Smooth muscle cell (in vitro differentiated cells): ENCODE measurements around the gene MAN1A2. TPM values are rescaled to one million over a fixed set of nuclear protein-coding genes. Genes with fewer than 3 reads are reported as not detected.
A peak's percentile ranks its signal among the peaks of the same experiment; 100 is the strongest.

Source experiments
- DNase-seq: peaks from one replicate; lab custom pipeline; 2025; ENCODE audit not compliant: unreplicated experiment; lab: John Stamatoyannopoulos, UW
- H2AFZ ChIP-seq: fragments of 200-600 bp; sonication (generic); 2 replicates; pipeline ENCODE4 v1.6.0; 2016; ENCODE audit warnings: antibody characterized with exemption, low read depth, mild to moderate bottlenecking
- H3F3A ChIP-seq: fragments of 200-600 bp; sonication (generic); 2 replicates; pipeline ENCODE4 v1.6.0; 2017; ENCODE audit warnings: antibody characterized with exemption, low read depth
- H3K27ac ChIP-seq: fragments of 200-600 bp; sonication (generic); 2 replicates; pipeline ENCODE4 v1.5.1; 2016; ENCODE audit warnings: low read depth, mild to moderate bottlenecking
- H3K27me3 ChIP-seq: fragments of 200-600 bp; sonication (generic); 2 replicates; pipeline ENCODE4 v1.6.1; 2016; ENCODE audit warnings: low read depth, mild to moderate bottlenecking
- H3K36me3 ChIP-seq: fragments of 200-600 bp; sonication (generic); 2 replicates; pipeline ENCODE4 v1.5.1; 2016; ENCODE audit warnings: low read depth
- H3K4me1 ChIP-seq: fragments of 200-600 bp; sonication (generic); 2 replicates; pipeline ENCODE4 v1.5.1; 2016; ENCODE audit warnings: low read depth
- H3K4me2 ChIP-seq: fragments of 200-600 bp; sonication (generic); 2 replicates; pipeline ENCODE4 v1.6.0; 2016; ENCODE audit warnings: mild to moderate bottlenecking
- H3K4me3 ChIP-seq: fragments of 200-600 bp; sonication (generic); 2 replicates; pipeline ENCODE4 v1.5.1; 2016; ENCODE audit warnings: mild to moderate bottlenecking
- H3K79me2 ChIP-seq: fragments of 200-600 bp; sonication (generic); 2 replicates; pipeline ENCODE4 v1.6.0; 2016; ENCODE audit warnings: low read depth, mild to moderate bottlenecking
- H3K9ac ChIP-seq: fragments of 200-600 bp; sonication (generic); 2 replicates; pipeline ENCODE4 v1.6.0; 2016; ENCODE audit warnings: low read depth
- H3K9me3 ChIP-seq: fragments of 200-600 bp; sonication (generic); replicated peaks from 2 replicates; pipeline ENCODE4 v1.5.1; 2016; ENCODE audit warnings: low read depth
- H4K20me1 ChIP-seq: fragments of 200-600 bp; sonication (generic); 2 replicates; pipeline ENCODE4 v1.6.0; 2016; ENCODE audit warnings: low read depth
- WGBS: methylation state at CpG from one replicate; pipeline ENCODE4 v1.1.7; 2016; ENCODE audit warnings: low lambda C conversion rate; 5-methylcytosine and 5-hydroxymethylcytosine counted together
- polyA plus RNA-seq: library from polyadenylated mRNA; unstranded; fragments of >200 nt; fragmentation: Nextera tagmentation; extraction: Ambion mirVana; gene quantifications from 2 replicates; pipeline ENCODE4 v1.2.1, GENCODE V29; 2016
- total RNA-seq: library from RNA; depleted of rRNA; stranded (reverse); fragments of >200 nt; gene quantifications from 2 replicates; pipeline ENCODE4 v1.2.3, GENCODE V29; 2014
- TF ChIP-seq, protein P1 (sequence below): fragments of 200-600 bp; sonication (generic); IDR thresholded peaks from 2 replicates; pipeline ENCODE4 v1.5.1; 2017; ENCODE audit warnings: borderline replicate concordance, mild to moderate bottlenecking, antibody characterized with exemption; ENCODE audit not compliant: insufficient read depth, poor library complexity, severe bottlenecking

The MAN1A2 gene
- total and polyA plus RNA-seq, 2 experiments from 2014 or later = 18.2 to 48.8 TPM

DNA sequence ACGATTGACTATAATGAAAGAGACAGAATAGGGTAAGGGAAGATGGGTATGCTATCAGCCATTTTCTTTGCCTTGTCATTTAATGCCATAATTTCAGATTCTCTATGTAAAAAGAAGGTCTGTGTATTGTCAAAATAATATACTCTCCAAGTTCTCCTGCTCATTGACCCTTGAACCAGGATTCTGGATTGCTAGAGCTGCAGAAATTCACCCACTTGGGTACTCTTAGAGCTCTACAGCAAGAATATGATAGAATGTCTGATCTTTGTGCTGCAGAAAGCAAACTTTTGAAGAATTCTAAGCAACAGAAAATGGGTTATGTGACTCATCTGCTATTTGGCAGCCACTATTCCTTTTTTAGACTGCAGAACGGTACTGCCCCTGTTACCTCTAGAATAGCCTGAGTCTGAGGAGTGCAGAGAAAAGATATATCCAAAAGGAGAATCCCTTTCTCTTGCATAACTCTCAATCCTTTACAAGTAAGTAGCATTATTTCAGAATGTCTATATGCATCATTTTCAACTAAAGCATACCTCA, 160.4 kb downstream of the MAN1A2 start:
- no peaks in the 10 kb centered on the region for H3K27me3 ChIP-seq
- no peak for DNase-seq
- H3K9me3 ChIP-seq = no peaks in the 10 kb centered on the region
- H3F3A ChIP-seq = no peaks in the 10 kb centered on the region
- TF ChIP-seq, protein P1, sequence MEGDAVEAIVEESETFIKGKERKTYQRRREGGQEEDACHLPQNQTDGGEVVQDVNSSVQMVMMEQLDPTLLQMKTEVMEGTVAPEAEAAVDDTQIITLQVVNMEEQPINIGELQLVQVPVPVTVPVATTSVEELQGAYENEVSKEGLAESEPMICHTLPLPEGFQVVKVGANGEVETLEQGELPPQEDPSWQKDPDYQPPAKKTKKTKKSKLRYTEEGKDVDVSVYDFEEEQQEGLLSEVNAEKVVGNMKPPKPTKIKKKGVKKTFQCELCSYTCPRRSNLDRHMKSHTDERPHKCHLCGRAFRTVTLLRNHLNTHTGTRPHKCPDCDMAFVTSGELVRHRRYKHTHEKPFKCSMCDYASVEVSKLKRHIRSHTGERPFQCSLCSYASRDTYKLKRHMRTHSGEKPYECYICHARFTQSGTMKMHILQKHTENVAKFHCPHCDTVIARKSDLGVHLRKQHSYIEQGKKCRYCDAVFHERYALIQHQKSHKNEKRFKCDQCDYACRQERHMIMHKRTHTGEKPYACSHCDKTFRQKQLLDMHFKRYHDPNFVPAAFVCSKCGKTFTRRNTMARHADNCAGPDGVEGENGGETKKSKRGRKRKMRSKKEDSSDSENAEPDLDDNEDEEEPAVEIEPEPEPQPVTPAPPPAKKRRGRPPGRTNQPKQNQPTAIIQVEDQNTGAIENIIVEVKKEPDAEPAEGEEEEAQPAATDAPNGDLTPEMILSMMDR = no peak
- H3K36me3 ChIP-seq = peaks cover 2% of the 10 kb centered on the region
- H3K4me1 ChIP-seq = no peaks in the 10 kb centered on the region
- H3K27ac ChIP-seq = no peak overlapping the region
- H3K4me3 ChIP-seq = no peak overlapping the region
- H3K79me2 ChIP-seq = no peaks in the 10 kb centered on the region
- no peak overlapping the region for H3K9ac ChIP-seq
- no peaks in the 10 kb centered on the region for H4K20me1 ChIP-seq
- peak overlapping the region; percentile 19 for H3K4me2 ChIP-seq
- H2AFZ ChIP-seq = no peak overlapping the region
- WGBS = 50% methylated on average over 2 of the region's 2 CpGs

DNA sequence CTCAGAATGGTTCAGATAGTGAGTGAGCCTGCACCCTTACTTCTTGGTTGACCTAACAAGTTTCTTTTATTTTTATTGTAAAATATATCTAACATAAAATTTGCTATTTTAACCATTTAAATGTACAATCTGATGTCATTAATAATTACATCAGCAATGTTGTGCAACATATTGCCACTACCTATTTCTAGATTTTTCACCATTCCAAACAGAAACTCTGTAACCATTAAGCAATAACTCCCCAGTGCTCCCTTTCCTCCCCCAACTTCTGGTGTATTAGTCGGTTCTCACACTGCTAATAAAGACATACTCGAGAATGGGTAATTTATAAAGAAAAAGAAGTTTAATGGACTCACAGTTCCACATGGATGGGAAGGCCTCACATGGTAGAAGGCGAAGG, 162.4 kb downstream of the MAN1A2 start:
- 98% methylated on average over 3 of the region's 3 CpGs for WGBS
- H3F3A ChIP-seq = no peaks in the 10 kb centered on the region
- no peak overlapping the region for H3K9ac ChIP-seq
- no peak overlapping the region for H3K4me3 ChIP-seq
- DNase-seq = no peak
- no peaks in the 10 kb centered on the region for H4K20me1 ChIP-seq
- no peaks in the 10 kb centered on the region for H3K36me3 ChIP-seq
- no peak overlapping the region for H2AFZ ChIP-seq
- no peaks in the 10 kb centered on the region for H3K27me3 ChIP-seq
- no peaks in the 10 kb centered on the region for H3K4me1 ChIP-seq
- TF ChIP-seq, protein P1 = no peak
- H3K79me2 ChIP-seq = no peaks in the 10 kb centered on the region
- H3K27ac ChIP-seq = no peak overlapping the region
- no peaks in the 10 kb centered on the region for H3K9me3 ChIP-seq
- H3K4me2 ChIP-seq = no peak overlapping the region

DNA sequence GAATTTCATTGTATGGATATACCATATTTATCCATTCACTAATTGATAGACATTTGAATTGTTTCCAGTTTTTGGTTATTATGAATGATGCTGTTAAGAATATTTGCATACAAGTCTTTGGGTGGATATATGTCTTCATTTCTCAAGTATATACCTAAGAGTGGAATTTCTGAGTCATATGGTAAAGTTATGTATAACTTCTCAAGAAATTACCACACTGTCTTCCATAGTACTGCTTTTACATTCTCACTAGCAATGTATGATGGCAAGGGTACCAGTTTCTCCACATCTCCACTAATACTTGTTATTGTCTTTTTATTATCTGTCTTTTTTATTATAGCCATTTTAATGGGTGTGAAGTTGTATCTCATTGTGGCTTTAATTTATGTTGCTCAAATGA, 164.0 kb downstream of the MAN1A2 start:
- no peaks in the 10 kb centered on the region for H4K20me1 ChIP-seq
- H3K4me3 ChIP-seq = no peak overlapping the region
- no peaks in the 10 kb centered on the region for H3K4me1 ChIP-seq
- H3K79me2 ChIP-seq = no peaks in the 10 kb centered on the region
- no peak overlapping the region for H3K4me2 ChIP-seq
- H3K27me3 ChIP-seq = peaks cover 3% of the 10 kb centered on the region
- H3K27ac ChIP-seq = no peak overlapping the region
- DNase-seq = no peak
- no peak overlapping the region for H3K9ac ChIP-seq
- no peaks in the 10 kb centered on the region for H3K9me3 ChIP-seq
- no peaks in the 10 kb centered on the region for H3F3A ChIP-seq
- TF ChIP-seq, protein P1 = no peak
- no peaks in the 10 kb centered on the region for H3K36me3 ChIP-seq
- H2AFZ ChIP-seq = no peak overlapping the region

DNA sequence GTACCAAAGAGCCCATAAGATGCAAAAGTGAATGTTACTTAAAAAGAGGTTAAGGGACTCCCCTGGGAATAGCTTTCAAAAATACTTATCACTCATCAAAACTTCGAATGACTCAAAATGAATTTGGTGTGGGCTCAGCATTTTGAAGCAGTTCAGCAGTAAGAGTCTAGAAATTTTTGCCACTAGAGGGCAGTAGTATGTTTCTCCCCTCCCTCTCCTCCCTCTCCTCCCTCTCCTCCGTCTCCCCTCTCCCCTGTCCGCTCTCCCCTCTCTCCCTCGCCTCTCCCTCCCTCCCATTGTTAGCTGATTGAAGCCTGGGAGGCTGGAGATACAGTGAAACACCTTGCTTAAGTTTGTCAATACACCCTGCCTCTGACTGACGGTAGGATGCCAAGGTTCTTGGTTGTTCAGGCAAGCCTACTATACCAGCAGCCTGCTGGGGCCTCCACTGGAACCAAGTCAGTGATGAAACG, 167.8 kb downstream of the MAN1A2 start:
- H3K27me3 ChIP-seq = peaks cover 4% of the 10 kb centered on the region
- H3K27ac ChIP-seq = no peak overlapping the region
- no peaks in the 10 kb centered on the region for H3K4me1 ChIP-seq
- no peak overlapping the region for H3K9ac ChIP-seq
- no peak overlapping the region for H3K4me3 ChIP-seq
- DNase-seq = no peak
- TF ChIP-seq, protein P1 = peak; percentile 68
- no peaks in the 10 kb centered on the region for H4K20me1 ChIP-seq
- peak overlapping the region; percentile 61 for H3K4me2 ChIP-seq
- no peaks in the 10 kb centered on the region for H3K79me2 ChIP-seq
- H3K36me3 ChIP-seq = no peaks in the 10 kb centered on the region
- no peaks in the 10 kb centered on the region for H3K9me3 ChIP-seq
- H2AFZ ChIP-seq = no peak overlapping the region
- 15% methylated on average over 5 of the region's 6 CpGs for WGBS
- no peaks in the 10 kb centered on the region for H3F3A ChIP-seq
